ENCODE data around the gene DNAH17.

- TF ChIP-seq, protein P1, sequence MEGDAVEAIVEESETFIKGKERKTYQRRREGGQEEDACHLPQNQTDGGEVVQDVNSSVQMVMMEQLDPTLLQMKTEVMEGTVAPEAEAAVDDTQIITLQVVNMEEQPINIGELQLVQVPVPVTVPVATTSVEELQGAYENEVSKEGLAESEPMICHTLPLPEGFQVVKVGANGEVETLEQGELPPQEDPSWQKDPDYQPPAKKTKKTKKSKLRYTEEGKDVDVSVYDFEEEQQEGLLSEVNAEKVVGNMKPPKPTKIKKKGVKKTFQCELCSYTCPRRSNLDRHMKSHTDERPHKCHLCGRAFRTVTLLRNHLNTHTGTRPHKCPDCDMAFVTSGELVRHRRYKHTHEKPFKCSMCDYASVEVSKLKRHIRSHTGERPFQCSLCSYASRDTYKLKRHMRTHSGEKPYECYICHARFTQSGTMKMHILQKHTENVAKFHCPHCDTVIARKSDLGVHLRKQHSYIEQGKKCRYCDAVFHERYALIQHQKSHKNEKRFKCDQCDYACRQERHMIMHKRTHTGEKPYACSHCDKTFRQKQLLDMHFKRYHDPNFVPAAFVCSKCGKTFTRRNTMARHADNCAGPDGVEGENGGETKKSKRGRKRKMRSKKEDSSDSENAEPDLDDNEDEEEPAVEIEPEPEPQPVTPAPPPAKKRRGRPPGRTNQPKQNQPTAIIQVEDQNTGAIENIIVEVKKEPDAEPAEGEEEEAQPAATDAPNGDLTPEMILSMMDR (IDR thresholded peaks at IDR 0.05), result no peak
- TF ChIP-seq POLR2A (IDR thresholded peaks at IDR 0.05) (no peak), POLR2AphosphoS5 (IDR thresholded peaks at IDR 0.05) (no peak)
These were observed 202.4 kb downstream of the DNAH17 start for GRCh38 chr17:78374631-78375274.
